K562 (cell line): ENCODE measurements around the gene RNMT. TPM values are rescaled to one million over a fixed set of nuclear protein-coding genes. Genes with fewer than 3 reads are reported as not detected.

Source experiments
- ATAC-seq: fragments of 200-7000 bp; cut with Tn5 transposase; 3 replicates; pipeline ENCODE4 v1.9.1; 2020; ENCODE audit warnings: moderate library complexity
- BruUV-seq: library from RNA; stranded (reverse); fragments of 400-500 nt; replicated peaks from 2 replicates; lab custom pipeline; 2021; lab: Mats Ljungman, UMichigan
- CTCF ChIA-PET: fragments of 300-600 bp; formaldehyde crosslinking; extraction: SDS; loops from one replicate; lab custom pipeline; 2021; ENCODE audit warnings: low intra/inter-chr PET ratio; lab: Yijun Ruan, JAX
- POLR2A ChIA-PET: fragments of 300-600, 350-650 bp; sonication (Branson Sonifier 250); formaldehyde crosslinking; extraction: SDS; loops from one replicate; lab custom pipeline; 2021; ENCODE audit warnings: antibody characterized with exemption, inconsistent platforms; lab: Yijun Ruan, JAX
- DNase-seq, 4 experiments: peaks; one replicate each; pipeline versions ENCODE4 v3.0.0 to v3.0.0-alpha.2; 2011 to 2018; ENCODE audit warnings: low spot score in 3 of 4, mixed read lengths in 3 of 4; ENCODE audit errors: extremely low read depth in 1 of 4
- FAIRE-seq: peaks from 2 replicates; lab custom pipeline; 2011; peaks lifted over from hg19 to GRCh38; lab: Jason Lieb, UNC
- H2AFZ ChIP-seq: 2 replicates; pipeline ENCODE4 v1.6.0; 2011; ENCODE audit warnings: low read depth, low read length, control low read depth, inconsistent platforms
- H3K27ac ChIP-seq: fragments of 200-600 bp; 3 replicates; pipeline ENCODE4 v1.8.0; 2011; ENCODE audit warnings: low read depth, mild to moderate bottlenecking, control low read depth, inconsistent platforms, low read length, moderate library complexity, mixed read lengths; ENCODE audit errors: extremely low read depth
- H3K27me3 ChIP-seq, 2 experiments: fragments of 300-600 bp in 1 of 2; 2 replicates in 1 of 2; 3 replicates in 1 of 2; pipeline versions ENCODE4 v1.6.0 to v1.8.0; 2011; ENCODE audit warnings: inconsistent platforms in 2 of 2, low read length in 2 of 2, mild to moderate bottlenecking in 1 of 2, mixed read lengths in 1 of 2, moderate library complexity in 1 of 2; ENCODE audit not compliant: control insufficient read depth in 2 of 2, insufficient read depth in 2 of 2
- H3K36me3 ChIP-seq: fragments of 300-600 bp; 3 replicates; pipeline ENCODE4 v1.8.0; 2011; ENCODE audit warnings: mild to moderate bottlenecking, low read length, inconsistent platforms; ENCODE audit not compliant: control insufficient read depth, insufficient read depth
- H3K4me1 ChIP-seq, 2 experiments: fragments of 200-600 bp in 1 of 2; replicated peaks in 1 of 2; 2 replicates in 1 of 2; 3 replicates in 1 of 2; pipeline versions ENCODE4 v1.5.1 to v1.8.0; 2011; ENCODE audit warnings: inconsistent platforms in 2 of 2, low read length in 2 of 2, mild to moderate bottlenecking in 1 of 2, mixed read lengths in 1 of 2, moderate library complexity in 1 of 2; ENCODE audit not compliant: control insufficient read depth in 2 of 2, insufficient read depth in 2 of 2
- H3K4me2 ChIP-seq: 2 replicates; pipeline ENCODE4 v1.6.1; 2011; ENCODE audit warnings: low read length, control low read depth, inconsistent platforms, mixed read lengths; ENCODE audit not compliant: insufficient read depth
- H3K4me3 ChIP-seq: fragments of 200-600 bp; sonication (generic), shearing (Covaris generic); 2 replicates; pipeline ENCODE4 v1.5.1; 2016; ENCODE audit warnings: control low read depth, inconsistent platforms
- H3K79me2 ChIP-seq: fragments of 200-600 bp; 3 replicates; pipeline ENCODE4 v1.8.0; 2011; ENCODE audit warnings: low read length, inconsistent platforms; ENCODE audit not compliant: control insufficient read depth, insufficient read depth
- H3K9ac ChIP-seq, 2 experiments: 2 replicates each; pipeline versions ENCODE4 v1.6.0 to v1.6.1; 2011; ENCODE audit warnings: low read depth in 2 of 2, low read length in 2 of 2, control low read depth in 1 of 2, inconsistent platforms in 1 of 2, mild to moderate bottlenecking in 1 of 2, mixed read lengths in 1 of 2; ENCODE audit not compliant: insufficient read depth in 1 of 2
- H3K9me1 ChIP-seq: one replicate; pipeline ENCODE4 v1.6.0; 2011; ENCODE audit warnings: inconsistent platforms, mild to moderate bottlenecking, low read length, moderate library complexity; ENCODE audit not compliant: control insufficient read depth, insufficient read depth
- H3K9me3 ChIP-seq: replicated peaks from 2 replicates; pipeline ENCODE4 v1.5.1; 2011; ENCODE audit warnings: low read depth, low read length, inconsistent platforms; ENCODE audit not compliant: control insufficient read depth, insufficient read depth
- H4K20me1 ChIP-seq: replicated peaks from 2 replicates; pipeline ENCODE4 v1.6.1; 2011; ENCODE audit warnings: low read length, inconsistent platforms, mixed read lengths; ENCODE audit not compliant: control insufficient read depth, insufficient read depth
- KLF10 ChIP-seq: fragments of 250-450 bp; sonication (Bioruptor Pico); IDR thresholded peaks from 2 replicates; pipeline ENCODE4 v1.6.1; 2021; ENCODE audit warnings: matching md5 sums
- SRF ChIP-seq, 2 experiments: fragments of 250-450, 450-650 bp in 1 of 2; sonication (Bioruptor Pico) in 1 of 2; sonication (generic) in 1 of 2; formaldehyde crosslinking; IDR thresholded peaks; 2 replicates each; pipeline versions ENCODE4 v1.5.0 to v1.5.1; 2020 to 2022; ENCODE audit warnings: mild to moderate bottlenecking in 1 of 2, missing genetic modification reagents in 1 of 2
- STAG1 ChIP-seq: sonication (generic); formaldehyde crosslinking; IDR thresholded peaks from 2 replicates; pipeline ENCODE4 v1.5.0; 2020; ENCODE audit warnings: missing genetic modification reagents, borderline replicate concordance
- ZBTB40 ChIP-seq, 2 experiments: fragments of 450-650 bp in 1 of 2; sonication (generic) in 1 of 2; formaldehyde crosslinking in 1 of 2; IDR thresholded peaks; 2 replicates each; pipeline versions ENCODE4 v1.7.1 to v1.9.0; 2016 to 2022; ENCODE audit warnings: inconsistent platforms in 1 of 2, mild to moderate bottlenecking in 1 of 2, missing genetic modification reagents in 1 of 2
- ZNF23 ChIP-seq: fragments of 250-450 bp; sonication (Bioruptor Pico); IDR thresholded peaks from 2 replicates; pipeline ENCODE4 v1.4.0; 2020; ENCODE audit warnings: mild to moderate bottlenecking
- WGBS: fragments of 100-300 bp; shearing (Covaris generic); methylation state at CpG from one replicate; pipeline ENCODE4 v1.1.6; 2016; ENCODE audit warnings: low coverage, mixed read lengths; ENCODE audit not compliant: insufficient coverage; ENCODE audit errors: missing lambda C conversion rate; 5-methylcytosine and 5-hydroxymethylcytosine counted together
- in situ Hi-C: fragments of 300-500 bp; cut with MboI; formaldehyde crosslinking; loops from 4 replicates; pipeline ENCODE4 v1.15.0; 2018; ENCODE audit warnings: inconsistent platforms, mixed read lengths
- intact Hi-C: fragments of 100-400 bp; cut with micrococcal nuclease; formaldehyde crosslinking; loops from 2 replicates; pipeline ENCODE4 v1.14.2; 2022
- polyA plus RNA-seq, 8 experiments: library from polyadenylated mRNA; depleted of rRNA in 4 of 8; stranded (reverse) in 5 of 8; unstranded in 3 of 8; fragments of >200 nt; fragmentation: Nextera tagmentation in 2 of 8; fragmentation: Illumina TruSeq in 1 of 8; extraction: Ambion mirVana in 2 of 8; extraction: Trizol in 1 of 8; gene quantifications; 2 replicates each; pipeline versions ENCODE4 v1.2.1 to v1.2.3, GENCODE V29; 2011 to 2014; ENCODE audit warnings: inconsistent platforms in 1 of 8, missing spikeins in 1 of 8
- total RNA-seq, 7 experiments: library from RNA; depleted of rRNA in 6 of 7; stranded (reverse); fragments of >200 nt in 6 of 7; fragmentation: Illumina TruSeq in 2 of 7; extraction: Trizol in 2 of 7; gene quantifications; 2 replicates each; pipeline versions ENCODE4 v1.2.1 to v1.2.3, GENCODE V29; 2011 to 2021; ENCODE audit warnings: low replicate concordance in 1 of 7

The RNMT gene
- total and polyA plus RNA-seq, 9 of the 15 experiments (the other 6 are each of a cell fraction or from before 2014, with no cell fraction given), result 20.2 to 63.4 (median 34.1) TPM

GRCh38 chr18:13800505-13801259 is 74.2 kb downstream of the RNMT start (continued):
- TF ChIP-seq STAG1, result no peak; the same call in 1 of the 2 replicates
- no peak for TF ChIP-seq ZNF23 (CRISPR knock-in tag)
- TF ChIP-seq KLF10, result no peak
- TF ChIP-seq SRF (CRISPR knock-in tag; IDR thresholded peaks at IDR 0.05), result no peak

GRCh38 chr18:13801260-13801601 is 74.8 kb downstream of the RNMT start:
- POLR2A ChIA-PET, result no interaction called here
- DNase-seq (no peak), ATAC-seq (no peak), FAIRE-seq (no peak)
- H3K27ac ChIP-seq, result no peak overlapping the region
- no peaks in the 10 kb centered on the region for H3K9me1 ChIP-seq
- peaks cover 0 to 9% of the 10 kb centered on the region in 2 experiments; a peak in 2 of 5 replicates for H3K4me1 ChIP-seq
- no peaks in the 10 kb centered on the region for H4K20me1 ChIP-seq
- WGBS, result 2% methylated on average over 15 of the region's 15 CpGs
- H3K36me3 ChIP-seq, result no peaks in the 10 kb centered on the region
- intact Hi-C loops, result loop anchor here (5.0 kb wide), 1 partner anchor 244 kb away; no protein-coding TSS in a partner anchor
- in situ Hi-C loops, result no loop called here
- BruUV-seq, result no TSS peak
- no peak for TF ChIP-seq ZBTB40 (IDR thresholded peaks at IDR 0.05)
- TF ChIP-seq ZBTB40 (CRISPR knock-in tag; IDR thresholded peaks at IDR 0.05), result no peak
- no peak overlapping the region for H3K9ac ChIP-seq
- H3K4me2 ChIP-seq, result no peak overlapping the region
- CTCF ChIA-PET, result interaction anchor here (0.7 kb wide), 1 partner anchor 142 kb away, joined by 3 read pairs; no protein-coding TSS in a partner anchor
- no peak overlapping the region for H3K4me3 ChIP-seq
- H3K79me2 ChIP-seq, result no peaks in the 10 kb centered on the region
- H2AFZ ChIP-seq, result no peak overlapping the region
- no peaks in the 10 kb centered on the region for H3K9me3 ChIP-seq
- peaks cover 11 to 30% of the 10 kb centered on the region in 2 experiments; a peak in 4 of 5 replicates for H3K27me3 ChIP-seq
